Lower leg skin (tissue), 4 donors: ENCODE measurements around the gene NEDD4L. TPM values are rescaled to one million over a fixed set of nuclear protein-coding genes. Genes with fewer than 3 reads are reported as not detected.

Source experiments
- DNase-seq, 2 donors: peaks; one replicate each; pipeline ENCODE4 v3.0.0-alpha.2; 2019; ENCODE audit warnings: low spot score in 2 of 2
- H3K4me3 ChIP-seq: fragments of 200-600 bp; sonication (generic); 2 replicates; pipeline ENCODE4 v1.5.1; 2017; ENCODE audit warnings: mild to moderate bottlenecking, low read depth; ENCODE audit not compliant: poor library complexity, severe bottlenecking
- CTCF ChIP-seq, 3 donors: fragments of 450-650 bp; IDR thresholded peaks; one replicate each; pipeline ENCODE4 v1.5.1; 2016; ENCODE audit warnings: antibody characterized with exemption in 3 of 3, mild to moderate bottlenecking in 3 of 3, moderate library complexity in 2 of 3
- POLR2A ChIP-seq, 2 donors: fragments of 450-650 bp; IDR thresholded peaks; one replicate each; pipeline ENCODE4 v1.6.1; 2016 to 2017; ENCODE audit warnings: antibody characterized with exemption in 2 of 2, mild to moderate bottlenecking in 1 of 2, moderate library complexity in 1 of 2
- WGBS, 2 donors: methylation state at CpG; one replicate each; pipeline ENCODE4 v1.1.5; 2018; 5-methylcytosine and 5-hydroxymethylcytosine counted together
- intact Hi-C: fragments of 100-400 bp; cut with DNase I; formaldehyde crosslinking; loops from one replicate; pipeline ENCODE4 v1.15.0; 2023; ENCODE audit warnings: low total_unique reads
- total RNA-seq, 4 donors: library from RNA; depleted of rRNA; stranded (reverse); fragments of >200 nt; gene quantifications; one replicate each; pipeline ENCODE4 v1.1.0, GENCODE V29; 2016

Gene NEDD4L
- total RNA-seq, 4 donors from 2014 or later = 22.9 to 127 (median 35.0) TPM

- WGBS, 2 donors = 5 to 9% methylated on average over 6 of the region's 6 CpGs
- intact Hi-C loops = loop anchor here (10.0 kb wide), 1 partner anchor 277 kb away; the partner anchor contains the start of gene NEDD4L
- TF ChIP-seq POLR2A (IDR thresholded peaks at IDR 0.05) (no peak), CTCF (IDR thresholded peaks at IDR 0.05) (no peak)
- DNase-seq = peak; percentile 86 to 92
- no peak overlapping the region for H3K4me3 ChIP-seq
Measured at GRCh38 chr18:58321986-58322385, 278.0 kb downstream of the NEDD4L start.

DNA sequence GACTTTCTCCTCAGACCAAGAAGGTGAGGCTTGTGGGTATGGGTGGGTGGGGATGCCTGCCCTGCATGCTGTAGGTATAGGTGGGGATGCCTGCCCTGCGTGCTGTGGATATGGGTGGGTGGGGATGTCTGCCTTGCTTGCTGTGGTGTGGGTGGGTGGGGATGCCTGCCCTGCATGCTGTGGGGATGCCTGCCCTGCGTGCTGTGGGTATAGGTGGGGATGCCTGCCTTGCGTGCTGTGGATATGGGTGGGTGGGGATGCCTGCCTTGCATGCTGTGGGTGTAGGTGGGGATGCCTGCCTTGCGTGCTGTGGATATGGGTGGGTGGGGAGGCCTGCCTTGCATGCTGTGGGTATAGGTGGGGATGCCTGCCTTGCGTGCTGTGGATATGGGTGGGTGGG, 278.4 kb downstream of the NEDD4L start:
- DNase-seq = no peak
- TF ChIP-seq CTCF (IDR thresholded peaks at IDR 0.05) = no peak
- no peak for TF ChIP-seq POLR2A (IDR thresholded peaks at IDR 0.05)
- no peak overlapping the region for H3K4me3 ChIP-seq
- intact Hi-C loops = loop anchor here (10.0 kb wide), 1 partner anchor 278 kb away; the partner anchor contains the start of gene NEDD4L
- whole genome bisulfite sequencing, 2 donors = 76 to 84% methylated on average over 4 of the region's 5 CpGs

DNA sequence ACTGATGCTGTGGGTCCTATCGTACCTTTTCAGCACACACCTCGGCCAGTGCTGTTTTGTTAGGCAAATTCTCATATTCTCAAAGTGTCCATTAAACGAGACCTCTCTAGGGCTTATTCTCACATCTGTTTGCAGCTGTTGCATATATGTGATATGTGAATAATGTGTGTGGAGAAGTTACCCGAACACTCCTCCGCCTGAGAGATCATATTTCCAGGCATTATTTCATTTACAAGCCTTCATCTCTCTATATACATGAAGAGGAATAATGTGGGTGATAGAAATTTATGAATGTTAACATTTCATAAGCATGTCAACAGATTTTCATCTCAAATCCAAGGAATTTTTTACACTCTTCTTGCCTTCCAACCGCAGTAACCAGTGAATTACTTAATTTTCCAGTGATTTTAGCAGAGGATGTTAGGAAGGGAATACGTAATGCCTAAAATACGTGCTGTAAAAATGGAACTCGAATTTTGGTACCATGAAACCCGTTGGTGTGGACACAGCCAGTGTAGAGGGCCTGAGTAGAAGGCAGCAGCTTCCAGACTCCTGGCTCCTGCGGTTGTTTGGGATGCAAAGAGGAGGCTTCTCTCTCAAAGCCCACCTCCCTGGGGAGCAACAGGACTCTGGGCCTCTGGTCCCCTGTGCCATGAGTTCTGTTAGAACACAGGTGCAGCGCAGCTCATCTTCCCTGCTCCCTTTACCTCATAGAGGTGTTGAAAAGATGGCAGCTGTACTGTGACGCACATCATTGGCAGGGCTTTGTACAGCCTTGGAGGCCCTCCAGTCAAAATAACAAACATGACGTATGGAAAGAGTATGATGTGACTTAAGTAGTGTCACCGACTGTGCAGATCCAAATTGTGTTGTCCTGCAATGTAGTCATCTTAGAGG, 280.1 kb downstream of the NEDD4L start:
- H3K4me3 ChIP-seq = no peak overlapping the region
- WGBS, 2 donors = 89 to 91% methylated on average over 15 of the region's 15 CpGs
- DNase-seq = no peak
- TF ChIP-seq CTCF (IDR thresholded peaks at IDR 0.05) = no peak
- no peak for TF ChIP-seq POLR2A (IDR thresholded peaks at IDR 0.05)
- intact Hi-C loops = loop anchor here (10.0 kb wide), 1 partner anchor 279 kb away; the partner anchor contains the start of gene NEDD4L

DNA sequence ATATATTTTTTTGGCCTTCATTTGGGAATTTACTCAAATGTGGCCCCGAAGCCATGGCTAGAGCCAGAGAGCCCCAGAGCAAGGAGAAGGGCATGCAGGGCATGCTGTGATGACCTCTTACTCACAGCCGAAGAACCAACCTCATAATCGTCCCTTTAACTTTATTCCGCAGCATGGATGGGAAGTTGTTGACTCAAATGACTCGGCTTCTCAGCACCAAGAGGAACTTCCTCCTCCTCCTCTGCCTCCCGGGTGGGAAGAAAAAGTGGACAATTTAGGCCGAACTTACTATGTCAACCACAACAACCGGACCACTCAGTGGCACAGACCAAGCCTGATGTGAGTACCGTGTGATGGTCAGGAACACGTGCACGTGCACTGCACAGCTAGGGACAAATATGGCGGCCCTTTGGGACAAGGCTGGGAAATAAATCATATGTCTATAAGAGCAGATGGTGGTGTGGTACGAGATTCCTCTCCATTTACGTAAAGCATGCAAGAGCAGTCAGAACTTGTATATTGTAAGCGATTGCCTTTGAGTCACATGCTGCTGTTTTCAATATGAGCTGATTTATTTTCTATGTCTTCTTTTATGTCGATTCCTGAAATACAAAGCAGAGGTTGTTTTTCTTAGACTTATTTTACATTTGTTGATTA, 280.9 kb downstream of the NEDD4L start:
- DNase-seq = peak in 1 of 2 donors; percentile 32
- 83 to 85% methylated on average over 16 of the region's 16 CpGs for WGBS, 2 donors
- no peak for TF ChIP-seq CTCF (IDR thresholded peaks at IDR 0.05)
- TF ChIP-seq POLR2A (IDR thresholded peaks at IDR 0.05) = no peak
- intact Hi-C loops = loop anchor here (10.0 kb wide), 1 partner anchor 280 kb away; the partner anchor contains the start of gene NEDD4L
- H3K4me3 ChIP-seq = no peak overlapping the region

DNA sequence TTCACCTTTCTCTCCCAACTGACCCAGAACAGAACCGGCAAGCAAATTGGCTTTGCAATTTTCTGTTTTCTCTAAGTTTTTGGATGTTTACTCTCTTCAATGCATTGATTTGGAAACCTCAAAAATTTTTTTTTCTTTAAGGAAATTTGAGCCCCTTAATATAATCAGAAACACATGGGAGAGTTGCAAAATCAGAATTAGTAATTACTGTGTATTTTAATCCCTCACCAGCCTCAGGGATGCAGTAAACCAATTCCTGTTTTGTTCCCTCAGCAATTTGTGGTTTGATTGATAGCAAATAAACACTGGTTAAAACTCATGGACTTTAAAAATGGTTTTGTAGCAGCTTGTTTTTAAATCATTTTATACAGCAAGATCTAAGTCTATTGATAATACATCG, 281.5 kb downstream of the NEDD4L start:
- no peak for DNase-seq
- 59 to 60% methylated on average over 2 of the region's 2 CpGs for WGBS, 2 donors
- no peak overlapping the region for H3K4me3 ChIP-seq
- intact Hi-C loops = loop anchor here (10.0 kb wide), 1 partner anchor 281 kb away; the partner anchor contains the start of gene NEDD4L
- TF ChIP-seq POLR2A (IDR thresholded peaks at IDR 0.05) (no peak), CTCF (IDR thresholded peaks at IDR 0.05) (no peak)
